Fibroblast of lung (primary cell): ENCODE measurements around the gene ANKRD30B.
"Not testable (repeated sequence)": the region's sequence is repeated elsewhere in the genome, so short reads cannot be mapped to it uniquely, and the experiment has no call there.

Experiments used
- CTCF ChIP-seq, 2 donors: IDR thresholded peaks in 1 of 2; conservative IDR thresholded peaks in 1 of 2; 1 replicate in 1 of 2; 2 replicates in 1 of 2; pipeline ENCODE4 v1.5.1; 2011 to 2012; ENCODE audit warnings: low read length in 2 of 2, control low read depth in 1 of 2, inconsistent platforms in 1 of 2, low read depth in 1 of 2, mild to moderate bottlenecking in 1 of 2
- EZH2 ChIP-seq: IDR thresholded peaks from 2 replicates; pipeline ENCODE4 v1.5.1; 2012; ENCODE audit warnings: low read length, control low read depth, mild to moderate bottlenecking; ENCODE audit errors: missing control alignments

GRCh38 chr18:14826972-14827632 is 79.1 kb downstream of the ANKRD30B start:
- not testable (repeated sequence) for TF ChIP-seq CTCF (conservative IDR thresholded peaks at IDR 0.05 in 1 of 2, IDR thresholded peaks at IDR 0.05 in 1 of 2; ENCODE audit: low read depth in 1 of 2, low read length in 2 of 2); EZH2
